WTC11 (cell line): ENCODE measurements around the gene BCAS3. TPM values are rescaled to one million over a fixed set of nuclear protein-coding genes. Genes with fewer than 3 reads are reported as not detected.

Experiments used
- ATAC-seq: fragments of 200-7000 bp; cut with Tn5 transposase; 2 replicates; pipeline ENCODE4 v1.10.0; 2021; ENCODE audit warnings: mild to moderate bottlenecking, moderate library complexity
- CTCF ChIA-PET: fragments of 300-600 bp; sonication (Branson Sonifier 250); formaldehyde crosslinking; loops from one replicate; lab custom pipeline; 2021; ENCODE audit warnings: antibody characterized with exemption; lab: Charles Lee
- POLR2A ChIA-PET: fragments of 350-600 bp; sonication (Branson Sonifier 250); formaldehyde crosslinking; loops from one replicate; lab custom pipeline; 2021; ENCODE audit warnings: antibody characterized with exemption; lab: Charles Lee
- DNase-seq: peaks from one replicate; pipeline ENCODE4 v3.0.0; 2021; ENCODE audit warnings: low spot score
- H3K27ac Mint-ChIP-seq: 2 replicates; pipeline ENCODE4 v1.8.0; 2021; ENCODE audit warnings: mixed read lengths
- H3K27me3 Mint-ChIP-seq: 2 replicates; pipeline ENCODE4 v1.8.0; 2021; ENCODE audit warnings: low read depth, mild to moderate bottlenecking, moderate library complexity, mixed read lengths
- H3K36me3 Mint-ChIP-seq: 2 replicates; pipeline ENCODE4 v1.8.0; 2021; ENCODE audit warnings: mixed read lengths
- H3K4me1 Mint-ChIP-seq: 2 replicates; pipeline ENCODE4 v1.8.0; 2022; ENCODE audit warnings: mixed read lengths
- H3K4me3 Mint-ChIP-seq: 2 replicates; pipeline ENCODE4 v1.8.0; 2021; ENCODE audit warnings: mild to moderate bottlenecking, moderate library complexity, mixed read lengths
- H3K9me3 Mint-ChIP-seq: 2 replicates; pipeline ENCODE4 v1.8.0; 2021; ENCODE audit warnings: mixed read lengths
- CREM ChIP-seq: sonication (generic); formaldehyde crosslinking; IDR thresholded peaks from 2 replicates; pipeline ENCODE4 v1.8.1; 2022; ENCODE audit warnings: mild to moderate bottlenecking, missing genetic modification reagents, moderate library complexity
- EMX1 ChIP-seq: fragments of 250-450 bp; sonication (Bioruptor Pico); IDR thresholded peaks from 2 replicates; pipeline ENCODE4 v1.8.0; 2021; ENCODE audit warnings: mild to moderate bottlenecking
- FOXK1 ChIP-seq: sonication (generic); formaldehyde crosslinking; IDR thresholded peaks from 2 replicates; pipeline ENCODE4 v1.8.0; 2022; ENCODE audit warnings: mild to moderate bottlenecking, moderate library complexity, missing genetic modification reagents
- NFATC4 ChIP-seq: fragments of 250-450 bp; sonication (Bioruptor Pico); IDR thresholded peaks from 2 replicates; pipeline ENCODE4 v1.9.0; 2021; ENCODE audit warnings: mild to moderate bottlenecking
- NFE2L1 ChIP-seq: sonication (generic); formaldehyde crosslinking; IDR thresholded peaks from 2 replicates; pipeline ENCODE4 v1.8.1; 2023; ENCODE audit warnings: missing genetic modification reagents
- NFYB ChIP-seq: sonication (generic); formaldehyde crosslinking; conservative IDR thresholded peaks from 2 replicates; pipeline ENCODE4 v1.8.0; 2022; ENCODE audit warnings: low read depth, missing genetic modification reagents
- TEAD4 ChIP-seq: sonication (generic); formaldehyde crosslinking; IDR thresholded peaks from 2 replicates; pipeline ENCODE4 v1.8.0; 2022; ENCODE audit warnings: mild to moderate bottlenecking, missing genetic modification reagents
- ZNF219 ChIP-seq: sonication (generic); formaldehyde crosslinking; IDR thresholded peaks from 2 replicates; pipeline ENCODE4 v1.8.0; 2023; ENCODE audit warnings: missing genetic modification reagents, mild to moderate bottlenecking, borderline replicate concordance
- ZNF396 ChIP-seq: fragments of 250-450 bp; sonication (Bioruptor Pico); IDR thresholded peaks from 2 replicates; pipeline ENCODE4 v1.8.0; 2021; ENCODE audit warnings: mild to moderate bottlenecking, moderate library complexity, borderline replicate concordance
- total RNA-seq: library from RNA; stranded (reverse); gene quantifications from 3 replicates; pipeline ENCODE4 v1.2.3, GENCODE V29; 2021
- TF ChIP-seq, protein P1 (sequence below): sonication (generic); formaldehyde crosslinking; conservative IDR thresholded peaks from 2 replicates; pipeline ENCODE4 v1.8.1; 2023; ENCODE audit warnings: mild to moderate bottlenecking, low read depth, missing genetic modification reagents, moderate library complexity
- TF ChIP-seq, protein P2 (sequence below): sonication (generic); formaldehyde crosslinking; IDR thresholded peaks from 2 replicates; pipeline ENCODE4 v1.8.1; 2023; ENCODE audit warnings: mild to moderate bottlenecking, missing genetic modification reagents
- TF ChIP-seq, protein P3 (sequence below): sonication (generic); formaldehyde crosslinking; IDR thresholded peaks from 2 replicates; pipeline ENCODE4 v1.8.1; 2023; ENCODE audit warnings: mild to moderate bottlenecking, missing genetic modification reagents, moderate library complexity
- TF ChIP-seq, protein P4 (sequence below): sonication (generic); formaldehyde crosslinking; IDR thresholded peaks from 2 replicates; pipeline ENCODE4 v1.8.1; 2023; ENCODE audit warnings: mild to moderate bottlenecking, missing genetic modification reagents, borderline replicate concordance
- TF ChIP-seq, protein P5 (sequence below): sonication (generic); formaldehyde crosslinking; IDR thresholded peaks from 2 replicates; pipeline ENCODE4 v1.8.1; 2022; ENCODE audit warnings: missing genetic modification reagents, borderline replicate concordance
- TF ChIP-seq, protein P6 (sequence below): fragments of 250-450 bp; sonication (Bioruptor Pico); IDR thresholded peaks from 2 replicates; pipeline ENCODE4 v1.9.0; 2021; ENCODE audit warnings: mild to moderate bottlenecking, borderline replicate concordance
- TF ChIP-seq, protein P7 (sequence below): fragments of 250-450 bp; sonication (Bioruptor Pico); IDR thresholded peaks from 2 replicates; pipeline ENCODE4 v1.9.0; 2021; ENCODE audit warnings: mild to moderate bottlenecking

Gene BCAS3
- total RNA-seq, 1 experiment from 2014 or later = 15.5 TPM

DNA sequence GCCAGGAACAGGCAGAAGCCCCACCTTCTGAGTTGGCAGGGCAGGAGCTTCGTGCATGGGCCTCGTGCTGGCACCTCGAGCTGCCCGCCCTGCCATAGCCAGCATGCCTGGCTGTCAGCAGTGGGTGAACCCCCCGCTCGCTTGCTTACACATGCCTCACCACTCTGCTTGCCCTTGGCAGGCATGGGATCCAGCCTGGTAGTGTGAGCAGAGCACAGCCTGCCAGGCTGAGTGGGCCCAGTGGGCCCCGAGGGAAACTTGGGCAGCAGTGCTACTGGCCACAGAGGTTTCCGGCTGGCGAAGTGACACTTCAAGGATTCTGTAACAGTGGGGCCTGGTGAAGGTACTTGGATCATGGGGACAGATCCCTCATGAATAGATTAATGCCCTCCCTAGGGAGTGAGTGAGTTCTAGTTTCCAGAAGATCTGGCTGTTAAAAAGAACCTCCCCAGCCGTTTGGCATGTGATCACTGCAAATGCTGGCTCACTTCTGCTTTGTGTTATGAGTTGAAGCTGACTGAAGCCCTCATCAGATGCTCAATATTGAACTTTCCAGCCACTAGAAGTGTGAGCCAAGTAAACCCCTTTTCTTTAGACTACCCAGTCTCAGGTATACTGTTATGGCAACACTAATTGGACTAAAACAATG is 114.7 kb downstream of the BCAS3 start:
- TF ChIP-seq ZNF396 (CRISPR knock-in tag) = no peak
- TF ChIP-seq, protein P1, sequence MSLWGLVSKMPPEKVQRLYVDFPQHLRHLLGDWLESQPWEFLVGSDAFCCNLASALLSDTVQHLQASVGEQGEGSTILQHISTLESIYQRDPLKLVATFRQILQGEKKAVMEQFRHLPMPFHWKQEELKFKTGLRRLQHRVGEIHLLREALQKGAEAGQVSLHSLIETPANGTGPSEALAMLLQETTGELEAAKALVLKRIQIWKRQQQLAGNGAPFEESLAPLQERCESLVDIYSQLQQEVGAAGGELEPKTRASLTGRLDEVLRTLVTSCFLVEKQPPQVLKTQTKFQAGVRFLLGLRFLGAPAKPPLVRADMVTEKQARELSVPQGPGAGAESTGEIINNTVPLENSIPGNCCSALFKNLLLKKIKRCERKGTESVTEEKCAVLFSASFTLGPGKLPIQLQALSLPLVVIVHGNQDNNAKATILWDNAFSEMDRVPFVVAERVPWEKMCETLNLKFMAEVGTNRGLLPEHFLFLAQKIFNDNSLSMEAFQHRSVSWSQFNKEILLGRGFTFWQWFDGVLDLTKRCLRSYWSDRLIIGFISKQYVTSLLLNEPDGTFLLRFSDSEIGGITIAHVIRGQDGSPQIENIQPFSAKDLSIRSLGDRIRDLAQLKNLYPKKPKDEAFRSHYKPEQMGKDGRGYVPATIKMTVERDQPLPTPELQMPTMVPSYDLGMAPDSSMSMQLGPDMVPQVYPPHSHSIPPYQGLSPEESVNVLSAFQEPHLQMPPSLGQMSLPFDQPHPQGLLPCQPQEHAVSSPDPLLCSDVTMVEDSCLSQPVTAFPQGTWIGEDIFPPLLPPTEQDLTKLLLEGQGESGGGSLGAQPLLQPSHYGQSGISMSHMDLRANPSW (CRISPR knock-in tag) = no peak
- no peak for TF ChIP-seq ZNF219 (CRISPR knock-in tag)
- TF ChIP-seq EMX1 (CRISPR knock-in tag) = no peak
- TF ChIP-seq, all 79 proteins: peak for 0
- CTCF ChIA-PET = no interaction called here
- no peak overlapping the region for H3K27ac Mint-ChIP-seq
- no peak for ATAC-seq
- H3K27me3 Mint-ChIP-seq = no peaks in the 10 kb centered on the region
- no peaks in the 10 kb centered on the region for H3K9me3 Mint-ChIP-seq
- no peaks in the 10 kb centered on the region for H3K4me1 Mint-ChIP-seq
- DNase-seq = no peak
- no peaks in the 10 kb centered on the region for H3K36me3 Mint-ChIP-seq
- H3K4me3 Mint-ChIP-seq = no peak overlapping the region
- POLR2A ChIA-PET = no interaction called here

DNA sequence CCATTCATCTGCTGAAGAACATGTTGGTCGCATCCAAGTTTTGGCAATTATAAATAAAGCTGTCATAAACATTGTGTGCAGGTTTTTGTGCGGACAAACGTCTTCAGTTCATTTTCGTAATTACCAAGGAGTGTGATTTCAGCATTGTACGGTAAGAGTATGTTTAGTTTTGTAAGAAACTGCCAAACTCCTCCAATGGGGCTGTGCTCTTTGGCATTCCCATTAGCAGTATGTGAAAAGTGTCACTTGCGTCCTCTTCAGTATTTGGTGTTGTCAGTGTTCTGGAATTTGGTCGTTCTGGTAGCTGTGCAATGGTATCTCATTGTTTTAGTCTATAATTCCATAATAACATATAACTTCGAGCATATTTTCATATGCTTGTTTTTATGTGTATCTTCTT is 120.9 kb downstream of the BCAS3 start:
- Mint-ChIP-seq H3K27me3 (no peaks in the 10 kb centered on the region), H3K4me3 (no peak overlapping the region), H3K4me1 (peaks cover 7% of the 10 kb centered on the region), H3K36me3 (no peaks in the 10 kb centered on the region), H3K27ac (no peak overlapping the region), H3K9me3 (no peaks in the 10 kb centered on the region)
- CTCF ChIA-PET = interaction anchor here (1.3 kb wide), 1 partner anchor 78 kb away, joined by 6 read pairs; no protein-coding TSS in a partner anchor
- ATAC-seq (no peak), DNase-seq (no peak)
- TF ChIP-seq, protein P2, sequence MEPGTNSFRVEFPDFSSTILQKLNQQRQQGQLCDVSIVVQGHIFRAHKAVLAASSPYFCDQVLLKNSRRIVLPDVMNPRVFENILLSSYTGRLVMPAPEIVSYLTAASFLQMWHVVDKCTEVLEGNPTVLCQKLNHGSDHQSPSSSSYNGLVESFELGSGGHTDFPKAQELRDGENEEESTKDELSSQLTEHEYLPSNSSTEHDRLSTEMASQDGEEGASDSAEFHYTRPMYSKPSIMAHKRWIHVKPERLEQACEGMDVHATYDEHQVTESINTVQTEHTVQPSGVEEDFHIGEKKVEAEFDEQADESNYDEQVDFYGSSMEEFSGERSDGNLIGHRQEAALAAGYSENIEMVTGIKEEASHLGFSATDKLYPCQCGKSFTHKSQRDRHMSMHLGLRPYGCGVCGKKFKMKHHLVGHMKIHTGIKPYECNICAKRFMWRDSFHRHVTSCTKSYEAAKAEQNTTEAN (CRISPR knock-in tag) = no peak
- TF ChIP-seq NFATC4 (CRISPR knock-in tag) (no peak), NFE2L1 (no peak), ZNF219 (CRISPR knock-in tag) (no peak), CREM (CRISPR knock-in tag) (no peak), TEAD4 (CRISPR knock-in tag) (no peak), FOXK1 (CRISPR knock-in tag) (no peak), NFYB (no peak)
- TF ChIP-seq, protein P3, sequence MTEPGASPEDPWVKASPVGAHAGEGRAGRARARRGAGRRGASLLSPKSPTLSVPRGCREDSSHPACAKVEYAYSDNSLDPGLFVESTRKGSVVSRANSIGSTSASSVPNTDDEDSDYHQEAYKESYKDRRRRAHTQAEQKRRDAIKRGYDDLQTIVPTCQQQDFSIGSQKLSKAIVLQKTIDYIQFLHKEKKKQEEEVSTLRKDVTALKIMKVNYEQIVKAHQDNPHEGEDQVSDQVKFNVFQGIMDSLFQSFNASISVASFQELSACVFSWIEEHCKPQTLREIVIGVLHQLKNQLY (CRISPR knock-in tag) = no peak
- TF ChIP-seq, protein P4, sequence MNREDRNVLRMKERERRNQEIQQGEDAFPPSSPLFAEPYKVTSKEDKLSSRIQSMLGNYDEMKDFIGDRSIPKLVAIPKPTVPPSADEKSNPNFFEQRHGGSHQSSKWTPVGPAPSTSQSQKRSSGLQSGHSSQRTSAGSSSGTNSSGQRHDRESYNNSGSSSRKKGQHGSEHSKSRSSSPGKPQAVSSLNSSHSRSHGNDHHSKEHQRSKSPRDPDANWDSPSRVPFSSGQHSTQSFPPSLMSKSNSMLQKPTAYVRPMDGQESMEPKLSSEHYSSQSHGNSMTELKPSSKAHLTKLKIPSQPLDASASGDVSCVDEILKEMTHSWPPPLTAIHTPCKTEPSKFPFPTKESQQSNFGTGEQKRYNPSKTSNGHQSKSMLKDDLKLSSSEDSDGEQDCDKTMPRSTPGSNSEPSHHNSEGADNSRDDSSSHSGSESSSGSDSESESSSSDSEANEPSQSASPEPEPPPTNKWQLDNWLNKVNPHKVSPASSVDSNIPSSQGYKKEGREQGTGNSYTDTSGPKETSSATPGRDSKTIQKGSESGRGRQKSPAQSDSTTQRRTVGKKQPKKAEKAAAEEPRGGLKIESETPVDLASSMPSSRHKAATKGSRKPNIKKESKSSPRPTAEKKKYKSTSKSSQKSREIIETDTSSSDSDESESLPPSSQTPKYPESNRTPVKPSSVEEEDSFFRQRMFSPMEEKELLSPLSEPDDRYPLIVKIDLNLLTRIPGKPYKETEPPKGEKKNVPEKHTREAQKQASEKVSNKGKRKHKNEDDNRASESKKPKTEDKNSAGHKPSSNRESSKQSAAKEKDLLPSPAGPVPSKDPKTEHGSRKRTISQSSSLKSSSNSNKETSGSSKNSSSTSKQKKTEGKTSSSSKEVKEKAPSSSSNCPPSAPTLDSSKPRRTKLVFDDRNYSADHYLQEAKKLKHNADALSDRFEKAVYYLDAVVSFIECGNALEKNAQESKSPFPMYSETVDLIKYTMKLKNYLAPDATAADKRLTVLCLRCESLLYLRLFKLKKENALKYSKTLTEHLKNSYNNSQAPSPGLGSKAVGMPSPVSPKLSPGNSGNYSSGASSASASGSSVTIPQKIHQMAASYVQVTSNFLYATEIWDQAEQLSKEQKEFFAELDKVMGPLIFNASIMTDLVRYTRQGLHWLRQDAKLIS (CRISPR knock-in tag) = no peak
- TF ChIP-seq, protein P5, sequence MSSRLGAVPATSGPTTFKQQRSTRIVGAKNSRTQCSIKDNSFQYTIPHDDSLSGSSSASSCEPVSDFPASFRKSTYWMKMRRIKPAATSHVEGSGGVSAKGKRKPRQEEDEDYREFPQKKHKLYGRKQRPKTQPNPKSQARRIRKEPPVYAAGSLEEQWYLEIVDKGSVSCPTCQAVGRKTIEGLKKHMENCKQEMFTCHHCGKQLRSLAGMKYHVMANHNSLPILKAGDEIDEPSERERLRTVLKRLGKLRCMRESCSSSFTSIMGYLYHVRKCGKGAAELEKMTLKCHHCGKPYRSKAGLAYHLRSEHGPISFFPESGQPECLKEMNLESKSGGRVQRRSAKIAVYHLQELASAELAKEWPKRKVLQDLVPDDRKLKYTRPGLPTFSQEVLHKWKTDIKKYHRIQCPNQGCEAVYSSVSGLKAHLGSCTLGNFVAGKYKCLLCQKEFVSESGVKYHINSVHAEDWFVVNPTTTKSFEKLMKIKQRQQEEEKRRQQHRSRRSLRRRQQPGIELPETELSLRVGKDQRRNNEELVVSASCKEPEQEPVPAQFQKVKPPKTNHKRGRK (CRISPR knock-in tag) = no peak
- TF ChIP-seq, protein P6, sequence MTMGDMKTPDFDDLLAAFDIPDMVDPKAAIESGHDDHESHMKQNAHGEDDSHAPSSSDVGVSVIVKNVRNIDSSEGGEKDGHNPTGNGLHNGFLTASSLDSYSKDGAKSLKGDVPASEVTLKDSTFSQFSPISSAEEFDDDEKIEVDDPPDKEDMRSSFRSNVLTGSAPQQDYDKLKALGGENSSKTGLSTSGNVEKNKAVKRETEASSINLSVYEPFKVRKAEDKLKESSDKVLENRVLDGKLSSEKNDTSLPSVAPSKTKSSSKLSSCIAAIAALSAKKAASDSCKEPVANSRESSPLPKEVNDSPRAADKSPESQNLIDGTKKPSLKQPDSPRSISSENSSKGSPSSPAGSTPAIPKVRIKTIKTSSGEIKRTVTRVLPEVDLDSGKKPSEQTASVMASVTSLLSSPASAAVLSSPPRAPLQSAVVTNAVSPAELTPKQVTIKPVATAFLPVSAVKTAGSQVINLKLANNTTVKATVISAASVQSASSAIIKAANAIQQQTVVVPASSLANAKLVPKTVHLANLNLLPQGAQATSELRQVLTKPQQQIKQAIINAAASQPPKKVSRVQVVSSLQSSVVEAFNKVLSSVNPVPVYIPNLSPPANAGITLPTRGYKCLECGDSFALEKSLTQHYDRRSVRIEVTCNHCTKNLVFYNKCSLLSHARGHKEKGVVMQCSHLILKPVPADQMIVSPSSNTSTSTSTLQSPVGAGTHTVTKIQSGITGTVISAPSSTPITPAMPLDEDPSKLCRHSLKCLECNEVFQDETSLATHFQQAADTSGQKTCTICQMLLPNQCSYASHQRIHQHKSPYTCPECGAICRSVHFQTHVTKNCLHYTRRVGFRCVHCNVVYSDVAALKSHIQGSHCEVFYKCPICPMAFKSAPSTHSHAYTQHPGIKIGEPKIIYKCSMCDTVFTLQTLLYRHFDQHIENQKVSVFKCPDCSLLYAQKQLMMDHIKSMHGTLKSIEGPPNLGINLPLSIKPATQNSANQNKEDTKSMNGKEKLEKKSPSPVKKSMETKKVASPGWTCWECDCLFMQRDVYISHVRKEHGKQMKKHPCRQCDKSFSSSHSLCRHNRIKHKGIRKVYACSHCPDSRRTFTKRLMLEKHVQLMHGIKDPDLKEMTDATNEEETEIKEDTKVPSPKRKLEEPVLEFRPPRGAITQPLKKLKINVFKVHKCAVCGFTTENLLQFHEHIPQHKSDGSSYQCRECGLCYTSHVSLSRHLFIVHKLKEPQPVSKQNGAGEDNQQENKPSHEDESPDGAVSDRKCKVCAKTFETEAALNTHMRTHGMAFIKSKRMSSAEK (CRISPR knock-in tag) = no peak
- TF ChIP-seq, protein P7, sequence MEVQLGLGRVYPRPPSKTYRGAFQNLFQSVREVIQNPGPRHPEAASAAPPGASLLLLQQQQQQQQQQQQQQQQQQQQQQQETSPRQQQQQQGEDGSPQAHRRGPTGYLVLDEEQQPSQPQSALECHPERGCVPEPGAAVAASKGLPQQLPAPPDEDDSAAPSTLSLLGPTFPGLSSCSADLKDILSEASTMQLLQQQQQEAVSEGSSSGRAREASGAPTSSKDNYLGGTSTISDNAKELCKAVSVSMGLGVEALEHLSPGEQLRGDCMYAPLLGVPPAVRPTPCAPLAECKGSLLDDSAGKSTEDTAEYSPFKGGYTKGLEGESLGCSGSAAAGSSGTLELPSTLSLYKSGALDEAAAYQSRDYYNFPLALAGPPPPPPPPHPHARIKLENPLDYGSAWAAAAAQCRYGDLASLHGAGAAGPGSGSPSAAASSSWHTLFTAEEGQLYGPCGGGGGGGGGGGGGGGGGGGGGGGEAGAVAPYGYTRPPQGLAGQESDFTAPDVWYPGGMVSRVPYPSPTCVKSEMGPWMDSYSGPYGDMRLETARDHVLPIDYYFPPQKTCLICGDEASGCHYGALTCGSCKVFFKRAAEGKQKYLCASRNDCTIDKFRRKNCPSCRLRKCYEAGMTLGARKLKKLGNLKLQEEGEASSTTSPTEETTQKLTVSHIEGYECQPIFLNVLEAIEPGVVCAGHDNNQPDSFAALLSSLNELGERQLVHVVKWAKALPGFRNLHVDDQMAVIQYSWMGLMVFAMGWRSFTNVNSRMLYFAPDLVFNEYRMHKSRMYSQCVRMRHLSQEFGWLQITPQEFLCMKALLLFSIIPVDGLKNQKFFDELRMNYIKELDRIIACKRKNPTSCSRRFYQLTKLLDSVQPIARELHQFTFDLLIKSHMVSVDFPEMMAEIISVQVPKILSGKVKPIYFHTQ (CRISPR knock-in tag) = no peak
- POLR2A ChIA-PET = no interaction called here
